ENCODE results near the gene EHBP1.

EHBP1 gene

DNA sequence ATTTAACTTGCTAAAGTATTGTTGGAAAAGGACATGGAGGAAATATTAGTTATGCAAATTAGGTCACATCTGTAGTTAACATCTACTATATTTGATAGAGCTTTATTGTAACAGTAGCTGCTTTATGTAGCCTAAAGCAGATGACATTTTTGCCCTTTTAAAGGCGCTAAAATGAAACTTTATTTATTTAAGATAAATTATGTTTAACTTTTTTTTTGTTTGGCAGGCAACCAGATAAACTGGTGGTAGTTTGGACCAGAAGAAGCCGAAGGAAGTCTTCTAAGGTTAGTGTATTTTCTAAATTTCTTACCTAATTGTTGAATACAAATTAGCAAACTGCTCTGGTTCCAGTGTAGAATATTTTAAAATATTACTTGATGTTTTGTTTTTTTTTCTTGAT lies 41.7 kb downstream of the EHBP1 start (continued):
- TF ChIP-seq ZNF558 (tag by site-specific recombination; IDR thresholded peaks at IDR 0.05): no peak
- TF ChIP-seq ZNF19 (tag by site-specific recombination; IDR thresholded peaks at IDR 0.05; ENCODE audit: low read depth): no peak
- no peak for TF ChIP-seq ZNF596 (tag by site-specific recombination; IDR thresholded peaks at IDR 0.05)
- no peak for TF ChIP-seq ZNF707 (tag by site-specific recombination; IDR thresholded peaks at IDR 0.05)
- no peak for TF ChIP-seq ZNF670 (tag by site-specific recombination; IDR thresholded peaks at IDR 0.05; ENCODE audit: low read depth)
- TF ChIP-seq ZNF324 (tag by site-specific recombination; IDR thresholded peaks at IDR 0.05): no peak
- TF ChIP-seq, protein P1, sequence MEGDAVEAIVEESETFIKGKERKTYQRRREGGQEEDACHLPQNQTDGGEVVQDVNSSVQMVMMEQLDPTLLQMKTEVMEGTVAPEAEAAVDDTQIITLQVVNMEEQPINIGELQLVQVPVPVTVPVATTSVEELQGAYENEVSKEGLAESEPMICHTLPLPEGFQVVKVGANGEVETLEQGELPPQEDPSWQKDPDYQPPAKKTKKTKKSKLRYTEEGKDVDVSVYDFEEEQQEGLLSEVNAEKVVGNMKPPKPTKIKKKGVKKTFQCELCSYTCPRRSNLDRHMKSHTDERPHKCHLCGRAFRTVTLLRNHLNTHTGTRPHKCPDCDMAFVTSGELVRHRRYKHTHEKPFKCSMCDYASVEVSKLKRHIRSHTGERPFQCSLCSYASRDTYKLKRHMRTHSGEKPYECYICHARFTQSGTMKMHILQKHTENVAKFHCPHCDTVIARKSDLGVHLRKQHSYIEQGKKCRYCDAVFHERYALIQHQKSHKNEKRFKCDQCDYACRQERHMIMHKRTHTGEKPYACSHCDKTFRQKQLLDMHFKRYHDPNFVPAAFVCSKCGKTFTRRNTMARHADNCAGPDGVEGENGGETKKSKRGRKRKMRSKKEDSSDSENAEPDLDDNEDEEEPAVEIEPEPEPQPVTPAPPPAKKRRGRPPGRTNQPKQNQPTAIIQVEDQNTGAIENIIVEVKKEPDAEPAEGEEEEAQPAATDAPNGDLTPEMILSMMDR (tag by site-specific recombination; IDR thresholded peaks at IDR 0.05): no peak
- TF ChIP-seq, protein P2, sequence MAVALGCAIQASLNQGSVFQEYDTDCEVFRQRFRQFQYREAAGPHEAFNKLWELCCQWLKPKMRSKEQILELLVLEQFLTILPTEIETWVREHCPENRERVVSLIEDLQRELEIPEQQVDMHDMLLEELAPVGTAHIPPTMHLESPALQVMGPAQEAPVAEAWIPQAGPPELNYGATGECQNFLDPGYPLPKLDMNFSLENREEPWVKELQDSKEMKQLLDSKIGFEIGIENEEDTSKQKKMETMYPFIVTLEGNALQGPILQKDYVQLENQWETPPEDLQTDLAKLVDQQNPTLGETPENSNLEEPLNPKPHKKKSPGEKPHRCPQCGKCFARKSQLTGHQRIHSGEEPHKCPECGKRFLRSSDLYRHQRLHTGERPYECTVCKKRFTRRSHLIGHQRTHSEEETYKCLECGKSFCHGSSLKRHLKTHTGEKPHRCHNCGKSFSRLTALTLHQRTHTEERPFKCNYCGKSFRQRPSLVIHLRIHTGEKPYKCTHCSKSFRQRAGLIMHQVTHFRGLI (tag by site-specific recombination; IDR thresholded peaks at IDR 0.05): no peak
- no peak for TF ChIP-seq HOXC10 (CRISPR knock-in tag; IDR thresholded peaks at IDR 0.05)
- no peak for TF ChIP-seq ZNF394 (tag by site-specific recombination; IDR thresholded peaks at IDR 0.05; ENCODE audit: borderline replicate concordance)
- no peak for TF ChIP-seq ZNF37A (tag by site-specific recombination; IDR thresholded peaks at IDR 0.05)
- TF ChIP-seq ZNF777 (tag by site-specific recombination; IDR thresholded peaks at IDR 0.05; ENCODE audit: borderline replicate concordance): no peak
- TF ChIP-seq, protein P3, sequence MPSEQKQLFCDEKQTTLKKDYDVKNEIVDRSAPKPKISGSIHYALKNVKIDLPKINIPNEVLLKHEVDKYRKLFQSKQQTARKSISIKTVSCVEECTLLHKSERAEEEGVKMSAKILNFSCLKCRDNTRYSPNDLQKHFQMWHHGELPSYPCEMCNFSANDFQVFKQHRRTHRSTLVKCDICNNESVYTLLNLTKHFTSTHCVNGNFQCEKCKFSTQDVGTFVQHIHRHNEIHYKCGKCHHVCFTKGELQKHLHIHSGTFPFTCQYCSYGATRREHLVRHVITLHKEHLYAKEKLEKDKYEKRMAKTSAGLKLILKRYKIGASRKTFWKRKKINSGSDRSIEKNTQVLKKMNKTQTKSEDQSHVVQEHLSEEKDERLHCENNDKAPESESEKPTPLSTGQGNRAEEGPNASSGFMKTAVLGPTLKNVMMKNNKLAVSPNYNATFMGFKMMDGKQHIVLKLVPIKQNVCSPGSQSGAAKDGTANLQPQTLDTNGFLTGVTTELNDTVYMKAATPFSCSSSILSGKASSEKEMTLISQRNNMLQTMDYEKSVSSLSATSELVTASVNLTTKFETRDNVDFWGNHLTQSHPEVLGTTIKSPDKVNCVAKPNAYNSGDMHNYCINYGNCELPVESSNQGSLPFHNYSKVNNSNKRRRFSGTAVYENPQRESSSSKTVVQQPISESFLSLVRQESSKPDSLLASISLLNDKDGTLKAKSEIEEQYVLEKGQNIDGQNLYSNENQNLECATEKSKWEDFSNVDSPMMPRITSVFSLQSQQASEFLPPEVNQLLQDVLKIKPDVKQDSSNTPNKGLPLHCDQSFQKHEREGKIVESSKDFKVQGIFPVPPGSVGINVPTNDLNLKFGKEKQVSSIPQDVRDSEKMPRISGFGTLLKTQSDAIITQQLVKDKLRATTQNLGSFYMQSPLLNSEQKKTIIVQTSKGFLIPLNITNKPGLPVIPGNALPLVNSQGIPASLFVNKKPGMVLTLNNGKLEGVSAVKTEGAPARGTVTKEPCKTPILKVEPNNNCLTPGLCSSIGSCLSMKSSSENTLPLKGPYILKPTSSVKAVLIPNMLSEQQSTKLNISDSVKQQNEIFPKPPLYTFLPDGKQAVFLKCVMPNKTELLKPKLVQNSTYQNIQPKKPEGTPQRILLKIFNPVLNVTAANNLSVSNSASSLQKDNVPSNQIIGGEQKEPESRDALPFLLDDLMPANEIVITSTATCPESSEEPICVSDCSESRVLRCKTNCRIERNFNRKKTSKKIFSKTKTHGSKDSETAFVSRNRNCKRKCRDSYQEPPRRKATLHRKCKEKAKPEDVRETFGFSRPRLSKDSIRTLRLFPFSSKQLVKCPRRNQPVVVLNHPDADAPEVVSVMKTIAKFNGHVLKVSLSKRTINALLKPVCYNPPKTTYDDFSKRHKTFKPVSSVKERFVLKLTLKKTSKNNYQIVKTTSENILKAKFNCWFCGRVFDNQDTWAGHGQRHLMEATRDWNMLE (tag by site-specific recombination; conservative IDR thresholded peaks at IDR 0.05; ENCODE audit: low read depth): no peak

DNA sequence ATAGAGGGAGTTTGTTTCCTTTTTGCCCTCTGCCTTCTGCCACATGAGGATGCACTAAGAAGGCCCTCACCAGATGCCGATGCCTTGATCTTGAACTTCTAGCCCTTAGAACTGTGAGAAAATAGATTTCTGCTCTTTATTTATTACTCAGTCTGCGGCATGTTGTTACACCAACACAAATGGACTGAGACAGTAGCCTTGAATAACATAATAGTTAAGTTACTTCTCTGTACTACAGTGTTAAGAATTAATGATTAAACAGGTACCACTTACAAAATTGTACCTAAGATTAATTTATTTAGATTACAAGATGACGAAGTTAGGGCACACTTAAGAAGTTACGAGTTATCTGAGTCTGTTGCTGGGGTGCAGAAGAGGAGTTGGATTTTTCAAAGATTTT lies 42.4 kb downstream of the EHBP1 start:
- no peaks in the 10 kb centered on the region; a peak in 1 of 3 replicates for H3K36me3 ChIP-seq (ENCODE audit: control insufficient read depth in 2 of 2, insufficient read depth in 1 of 2, low read length in 2 of 2)
- TF ChIP-seq, protein P4, sequence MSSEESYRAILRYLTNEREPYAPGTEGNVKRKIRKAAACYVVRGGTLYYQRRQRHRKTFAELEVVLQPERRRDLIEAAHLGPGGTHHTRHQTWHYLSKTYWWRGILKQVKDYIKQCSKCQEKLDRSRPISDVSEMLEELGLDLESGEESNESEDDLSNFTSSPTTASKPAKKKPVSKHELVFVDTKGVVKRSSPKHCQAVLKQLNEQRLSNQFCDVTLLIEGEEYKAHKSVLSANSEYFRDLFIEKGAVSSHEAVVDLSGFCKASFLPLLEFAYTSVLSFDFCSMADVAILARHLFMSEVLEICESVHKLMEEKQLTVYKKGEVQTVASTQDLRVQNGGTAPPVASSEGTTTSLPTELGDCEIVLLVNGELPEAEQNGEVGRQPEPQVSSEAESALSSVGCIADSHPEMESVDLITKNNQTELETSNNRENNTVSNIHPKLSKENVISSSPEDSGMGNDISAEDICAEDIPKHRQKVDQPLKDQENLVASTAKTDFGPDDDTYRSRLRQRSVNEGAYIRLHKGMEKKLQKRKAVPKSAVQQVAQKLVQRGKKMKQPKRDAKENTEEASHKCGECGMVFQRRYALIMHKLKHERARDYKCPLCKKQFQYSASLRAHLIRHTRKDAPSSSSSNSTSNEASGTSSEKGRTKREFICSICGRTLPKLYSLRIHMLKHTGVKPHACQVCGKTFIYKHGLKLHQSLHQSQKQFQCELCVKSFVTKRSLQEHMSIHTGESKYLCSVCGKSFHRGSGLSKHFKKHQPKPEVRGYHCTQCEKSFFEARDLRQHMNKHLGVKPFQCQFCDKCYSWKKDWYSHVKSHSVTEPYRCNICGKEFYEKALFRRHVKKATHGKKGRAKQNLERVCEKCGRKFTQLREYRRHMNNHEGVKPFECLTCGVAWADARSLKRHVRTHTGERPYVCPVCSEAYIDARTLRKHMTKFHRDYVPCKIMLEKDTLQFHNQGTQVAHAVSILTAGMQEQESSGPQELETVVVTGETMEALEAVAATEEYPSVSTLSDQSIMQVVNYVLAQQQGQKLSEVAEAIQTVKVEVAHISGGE (tag by site-specific recombination; conservative IDR thresholded peaks at IDR 0.05; ENCODE audit: low read depth): no peak
- TF ChIP-seq, protein P5, sequence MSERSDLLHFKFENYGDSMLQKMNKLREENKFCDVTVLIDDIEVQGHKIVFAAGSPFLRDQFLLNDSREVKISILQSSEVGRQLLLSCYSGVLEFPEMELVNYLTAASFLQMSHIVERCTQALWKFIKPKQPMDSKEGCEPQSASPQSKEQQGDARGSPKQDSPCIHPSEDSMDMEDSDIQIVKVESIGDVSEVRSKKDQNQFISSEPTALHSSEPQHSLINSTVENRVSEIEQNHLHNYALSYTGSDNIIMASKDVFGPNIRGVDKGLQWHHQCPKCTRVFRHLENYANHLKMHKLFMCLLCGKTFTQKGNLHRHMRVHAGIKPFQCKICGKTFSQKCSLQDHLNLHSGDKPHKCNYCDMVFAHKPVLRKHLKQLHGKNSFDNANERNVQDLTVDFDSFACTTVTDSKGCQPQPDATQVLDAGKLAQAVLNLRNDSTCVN (tag by site-specific recombination; optimal IDR thresholded peaks at IDR 0.05): no peak
- no peak for TF ChIP-seq ZNF223 (tag by site-specific recombination; IDR thresholded peaks at IDR 0.05)
- TF ChIP-seq ZNF621 (tag by site-specific recombination; IDR thresholded peaks at IDR 0.05): no peak
- no peak for TF ChIP-seq ZNF23 (tag by site-specific recombination; IDR thresholded peaks at IDR 0.05; ENCODE audit: borderline replicate concordance)
- no peak for TF ChIP-seq ZNF544 (tag by site-specific recombination; IDR thresholded peaks at IDR 0.05)
- TF ChIP-seq ZNF324 (tag by site-specific recombination; IDR thresholded peaks at IDR 0.05): no peak
- no peak for TF ChIP-seq ZNF366 (tag by site-specific recombination; conservative IDR thresholded peaks at IDR 0.05)
- no peak for TF ChIP-seq SALL2 (tag by site-specific recombination; IDR thresholded peaks at IDR 0.05; ENCODE audit: borderline replicate concordance)
- no peaks in the 10 kb centered on the region for H3K9me3 ChIP-seq (ENCODE audit: control insufficient read depth, insufficient read depth, low read depth, low read length)
- ChIA-PET CTCF (no interaction called here), POLR2A (no interaction called here)
- H3K4me3 ChIP-seq (ENCODE audit: low read depth, low read length): no peak overlapping the region
- peaks cover 8% of the 10 kb centered on the region; the same call in 1 of the 2 replicates for H3K4me1 ChIP-seq (ENCODE audit: control insufficient read depth, insufficient read depth, low read length)
- H3K27ac ChIP-seq (ENCODE audit: extremely low read depth, low read depth, low read length): no peak overlapping the region
